ENCODE measurements around the gene NFAT5.
"Not testable (repeated sequence)": the region's sequence is repeated elsewhere in the genome, so short reads cannot be mapped to it uniquely, and the experiment has no call there.

Gene NFAT5

GRCh38 chr16:69563605-69564580 is 1.9 kb upstream of the NFAT5 start:
- peaks cover 17% of the 10 kb centered on the region for H3K4me1 ChIP-seq
- in situ Hi-C loops (cut with MboI; ENCODE audit: low sequenced_read_pairs): no loop called here
- H3K27me3 ChIP-seq (ENCODE audit: low read depth): no peaks in the 10 kb centered on the region
- peak overlapping the region; percentile 67 for H3K4me3 ChIP-seq
- H3K36me3 ChIP-seq (replicated peaks): no peaks in the 10 kb centered on the region
- H3K9me3 ChIP-seq: no peaks in the 10 kb centered on the region
- peak; percentile 29 to 51 for DNase-seq (ENCODE audit: low spot score in 2 of 2)

DNA sequence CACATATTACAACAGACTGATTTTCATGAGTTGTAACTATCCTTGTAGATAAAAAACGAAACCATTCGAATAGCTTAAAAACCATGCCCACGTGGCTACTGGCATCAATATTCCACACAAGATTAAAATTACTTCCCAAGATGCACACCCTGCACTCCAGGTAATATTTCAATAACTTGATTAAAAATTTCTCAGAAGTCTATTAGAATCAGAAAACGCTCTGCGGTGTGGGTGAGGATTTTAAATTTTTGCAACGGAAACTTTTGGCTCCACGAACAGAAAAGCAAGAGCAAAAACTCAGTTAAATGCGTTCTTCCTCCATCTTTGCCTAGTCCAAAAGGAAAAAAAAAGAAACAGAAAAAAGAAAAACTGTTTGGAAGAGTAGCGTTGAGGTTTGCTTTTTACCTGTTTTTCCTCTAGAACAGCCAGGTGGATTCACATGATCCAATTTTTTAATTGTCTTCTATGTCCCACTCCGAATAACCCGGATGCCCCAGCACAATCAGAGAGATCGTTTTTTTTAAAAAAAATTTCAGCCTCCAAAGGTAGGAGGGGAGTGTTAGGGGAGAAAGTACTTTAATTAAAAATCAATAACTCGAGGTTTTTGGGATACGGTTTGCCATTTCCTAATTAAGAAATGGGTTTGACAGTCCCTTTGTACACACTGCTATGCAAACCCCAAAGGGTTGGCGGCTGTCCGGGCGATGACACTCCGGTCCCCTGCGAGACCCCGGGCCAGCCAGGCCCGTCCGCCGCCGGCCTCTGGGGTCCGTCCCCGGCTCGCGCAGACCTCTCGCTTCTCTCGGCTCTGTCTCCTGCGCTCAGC is 708 bp upstream of the NFAT5 start:
- Histone ChIP-seq H3K36me3 (replicated peaks) (no peaks in the 10 kb centered on the region; the same call in 1 of the 2 replicates), H3K9me3 (no peaks in the 10 kb centered on the region), H3K4me1 (peaks cover 25% of the 10 kb centered on the region), H3K4me3 (peak overlapping the region; percentile 67), H3K27me3 (ENCODE audit: low read depth) (no peaks in the 10 kb centered on the region)
- in situ Hi-C loops (cut with MboI; ENCODE audit: low sequenced_read_pairs): no loop called here
- DNase-seq (ENCODE audit: low spot score in 2 of 2): no peak

DNA sequence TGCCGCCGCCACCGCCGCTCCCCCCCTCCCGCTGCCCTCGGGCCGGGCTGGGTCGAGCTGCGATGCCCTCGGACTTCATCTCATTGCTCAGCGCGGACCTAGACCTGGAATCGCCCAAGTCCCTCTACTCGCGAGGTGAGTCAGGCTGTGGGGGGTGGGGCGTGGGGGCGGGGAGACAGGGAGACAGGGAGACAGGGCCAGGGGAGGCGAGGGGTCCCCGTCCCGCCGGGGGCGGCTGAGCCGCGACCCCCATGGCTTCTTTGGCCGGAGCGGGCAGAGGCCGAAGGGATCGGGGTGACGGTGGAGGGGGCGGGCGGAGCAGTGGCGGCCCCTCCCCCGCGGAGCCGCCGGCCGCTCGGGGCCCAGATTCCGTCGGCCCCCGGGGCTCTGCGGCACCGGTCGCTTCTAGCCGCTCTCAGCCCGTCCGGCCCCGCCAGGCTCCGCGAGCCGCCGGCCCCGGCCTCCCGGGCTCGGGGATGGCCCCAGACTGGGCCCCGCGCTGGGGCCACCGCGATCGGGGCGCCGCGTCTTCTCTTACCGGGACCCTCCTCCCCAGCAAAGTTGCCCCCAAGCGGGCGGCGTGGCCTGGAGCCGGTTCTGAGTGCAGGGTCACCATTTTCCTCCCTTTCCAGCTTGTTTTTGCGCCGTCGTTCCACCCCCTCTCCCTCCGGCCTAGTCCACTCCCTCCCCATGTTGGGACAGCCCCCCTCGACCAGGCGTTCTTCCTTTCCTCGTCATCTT is 644 bp downstream of the NFAT5 start:
- Histone ChIP-seq H3K4me1 (peaks cover 26% of the 10 kb centered on the region), H3K4me3 (peak overlapping the region; percentile 67)

DNA sequence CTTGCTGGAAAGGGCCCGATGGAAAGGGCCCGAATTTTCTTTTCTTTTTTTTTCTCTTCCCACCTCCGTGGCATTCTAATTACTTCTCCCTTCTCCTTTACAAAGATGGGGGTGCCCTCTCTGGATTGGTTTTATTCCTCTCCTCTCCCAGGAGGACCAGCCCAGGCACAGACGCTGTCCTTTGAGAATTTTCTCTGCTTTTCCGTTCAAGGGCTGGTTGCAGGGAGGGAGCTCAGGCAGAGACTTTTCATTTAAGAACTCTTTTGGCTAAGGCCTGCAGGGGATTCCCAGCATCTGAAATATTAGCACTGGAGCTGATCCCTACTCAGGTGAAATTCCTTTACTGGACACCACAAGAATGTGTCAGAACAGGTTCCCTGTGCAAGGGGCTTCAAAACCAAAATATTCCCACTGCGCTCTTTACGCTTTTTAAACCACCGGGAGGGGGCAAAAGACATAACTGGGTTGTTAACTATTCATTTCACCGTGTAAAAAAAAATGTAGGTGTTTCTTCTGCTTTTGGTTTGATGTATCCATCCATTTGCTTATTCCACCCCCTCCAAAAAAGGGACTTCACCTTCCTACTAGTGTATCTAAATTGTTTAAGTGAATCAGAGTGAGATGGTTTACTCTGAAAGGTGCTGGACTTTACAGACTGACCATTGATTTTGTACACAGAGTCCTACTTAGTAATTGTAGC is 1.4 kb downstream of the NFAT5 start:
- H3K4me1 ChIP-seq: peaks cover 23% of the 10 kb centered on the region
- in situ Hi-C loops (cut with MboI; ENCODE audit: low sequenced_read_pairs): no loop called here
- DNase-seq (ENCODE audit: low spot score in 2 of 2): peak in 1 of 2 experiments; percentile 27
- no peaks in the 10 kb centered on the region for H3K9me3 ChIP-seq
- H3K36me3 ChIP-seq (replicated peaks): no peaks in the 10 kb centered on the region; the same call in 1 of the 2 replicates
- H3K4me3 ChIP-seq: peak overlapping the region; percentile 67
- H3K27me3 ChIP-seq (ENCODE audit: low read depth): no peaks in the 10 kb centered on the region

More for the DNA sequence above, 644 bp downstream of the NFAT5 start:
- in situ Hi-C loops (cut with MboI; ENCODE audit: low sequenced_read_pairs): no loop called here
- no peaks in the 10 kb centered on the region; the same call in 1 of the 2 replicates for H3K36me3 ChIP-seq (replicated peaks)
- no peaks in the 10 kb centered on the region for H3K9me3 ChIP-seq
- no peaks in the 10 kb centered on the region for H3K27me3 ChIP-seq (ENCODE audit: low read depth)
- DNase-seq (ENCODE audit: low spot score in 2 of 2): peak; percentile 17 to 66

DNA sequence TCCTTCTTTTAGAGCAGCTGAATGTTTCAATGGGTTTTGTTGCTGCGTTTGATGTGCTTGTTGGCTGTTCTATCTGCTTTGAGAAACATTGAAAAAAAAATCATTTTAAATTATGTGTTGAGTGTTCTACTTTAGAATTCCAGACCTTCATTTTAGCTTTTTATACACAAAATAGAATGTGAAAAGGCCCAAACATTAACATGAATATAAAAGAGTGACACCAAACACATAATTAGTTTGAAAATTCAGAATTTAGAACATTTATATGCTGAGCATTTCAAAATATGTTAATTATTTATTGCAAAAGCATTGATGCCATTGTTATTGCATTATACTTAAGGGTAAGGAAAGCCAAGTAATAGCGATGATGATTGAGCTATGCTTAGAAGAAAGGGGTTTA is 2.9 kb downstream of the NFAT5 start:
- peaks cover 18% of the 10 kb centered on the region for H3K4me1 ChIP-seq
- H3K36me3 ChIP-seq (replicated peaks): no peaks in the 10 kb centered on the region; the same call in 1 of the 2 replicates
- peak; percentile 24 to 89 for DNase-seq (ENCODE audit: low spot score in 2 of 2)
- peak overlapping the region; percentile 67 for H3K4me3 ChIP-seq
- no peaks in the 10 kb centered on the region for H3K27me3 ChIP-seq (ENCODE audit: low read depth)
- no peaks in the 10 kb centered on the region for H3K9me3 ChIP-seq
- in situ Hi-C loops (cut with MboI; ENCODE audit: low sequenced_read_pairs): no loop called here

- H3K36me3 ChIP-seq (replicated peaks); H3K27me3 ChIP-seq (ENCODE audit: low read depth); in situ Hi-C loops (cut with MboI; ENCODE audit: low sequenced_read_pairs); H3K4me3 ChIP-seq; H3K9me3 ChIP-seq: not testable (repeated sequence)
- DNase-seq (ENCODE audit: low spot score in 2 of 2): peak in 1 of 2 experiments; percentile 33
- peaks cover 25% of the 10 kb centered on the region for H3K4me1 ChIP-seq
These were observed 13.0 kb downstream of the NFAT5 start for GRCh38 chr16:69578771-69579170.

- Histone ChIP-seq H3K36me3 (replicated peaks) (no peaks in the 10 kb centered on the region), H3K27me3 (ENCODE audit: low read depth) (no peaks in the 10 kb centered on the region), H3K9me3 (no peaks in the 10 kb centered on the region), H3K4me3 (no peak overlapping the region), H3K4me1 (peaks cover 25% of the 10 kb centered on the region)
- in situ Hi-C loops (cut with MboI; ENCODE audit: low sequenced_read_pairs): no loop called here
- DNase-seq (ENCODE audit: low spot score in 2 of 2): no peak
These were observed 14.2 kb downstream of the NFAT5 start for GRCh38 chr16:69579783-69580481.

GRCh38 chr16:69581297-69581696 is 15.5 kb downstream of the NFAT5 start:
- DNase-seq (ENCODE audit: low spot score in 2 of 2): no peak
- no peaks in the 10 kb centered on the region for H3K36me3 ChIP-seq (replicated peaks)
- in situ Hi-C loops (cut with MboI; ENCODE audit: low sequenced_read_pairs): no loop called here

GRCh38 chr16:69584493-69584892 is 18.7 kb downstream of the NFAT5 start:
- in situ Hi-C loops (cut with MboI; ENCODE audit: low sequenced_read_pairs); H3K4me3 ChIP-seq; H3K4me1 ChIP-seq; DNase-seq (ENCODE audit: low spot score in 2 of 2); H3K36me3 ChIP-seq (replicated peaks); H3K9me3 ChIP-seq; H3K27me3 ChIP-seq (ENCODE audit: low read depth): not testable (repeated sequence)

More at GRCh38 chr16:69581297-69581696, 15.5 kb downstream of the NFAT5 start:
- H3K4me1 ChIP-seq: peaks cover 24% of the 10 kb centered on the region
- H3K9me3 ChIP-seq: no peaks in the 10 kb centered on the region
- H3K4me3 ChIP-seq: no peak overlapping the region
- H3K27me3 ChIP-seq (ENCODE audit: low read depth): no peaks in the 10 kb centered on the region

GRCh38 chr16:69589434-69590269 is 23.9 kb downstream of the NFAT5 start:
- Histone ChIP-seq H3K9me3 (no peaks in the 10 kb centered on the region), H3K4me3 (no peak overlapping the region), H3K36me3 (replicated peaks) (no peaks in the 10 kb centered on the region; the same call in 1 of the 2 replicates), H3K27me3 (ENCODE audit: low read depth) (no peaks in the 10 kb centered on the region), H3K4me1 (no peaks in the 10 kb centered on the region)
- DNase-seq (ENCODE audit: low spot score in 2 of 2): no peak
- in situ Hi-C loops (cut with MboI; ENCODE audit: low sequenced_read_pairs): no loop called here

GRCh38 chr16:69590590-69590989 is 24.8 kb downstream of the NFAT5 start:
- Histone ChIP-seq H3K36me3 (replicated peaks) (no peaks in the 10 kb centered on the region; the same call in 1 of the 2 replicates), H3K9me3 (no peaks in the 10 kb centered on the region), H3K27me3 (ENCODE audit: low read depth) (no peaks in the 10 kb centered on the region), H3K4me3 (no peak overlapping the region), H3K4me1 (peaks cover 5% of the 10 kb centered on the region)
- DNase-seq (ENCODE audit: low spot score in 2 of 2): no peak
- in situ Hi-C loops (cut with MboI; ENCODE audit: low sequenced_read_pairs): no loop called here
